HG03521 (cell line): ENCODE measurements around the gene LSM14A.
"Not testable (repeated sequence)": the region's sequence is repeated elsewhere in the genome, so short reads cannot be mapped to it uniquely, and the experiment has no call there.

Experiments used
- ATAC-seq: cut with Tn5 transposase; IDR thresholded peaks from one replicate; pipeline ENCODE4 v1.9.1; 2021; ENCODE audit warnings: mild to moderate bottlenecking, moderate library complexity; ENCODE audit not compliant: unreplicated experiment

Gene LSM14A

DNA sequence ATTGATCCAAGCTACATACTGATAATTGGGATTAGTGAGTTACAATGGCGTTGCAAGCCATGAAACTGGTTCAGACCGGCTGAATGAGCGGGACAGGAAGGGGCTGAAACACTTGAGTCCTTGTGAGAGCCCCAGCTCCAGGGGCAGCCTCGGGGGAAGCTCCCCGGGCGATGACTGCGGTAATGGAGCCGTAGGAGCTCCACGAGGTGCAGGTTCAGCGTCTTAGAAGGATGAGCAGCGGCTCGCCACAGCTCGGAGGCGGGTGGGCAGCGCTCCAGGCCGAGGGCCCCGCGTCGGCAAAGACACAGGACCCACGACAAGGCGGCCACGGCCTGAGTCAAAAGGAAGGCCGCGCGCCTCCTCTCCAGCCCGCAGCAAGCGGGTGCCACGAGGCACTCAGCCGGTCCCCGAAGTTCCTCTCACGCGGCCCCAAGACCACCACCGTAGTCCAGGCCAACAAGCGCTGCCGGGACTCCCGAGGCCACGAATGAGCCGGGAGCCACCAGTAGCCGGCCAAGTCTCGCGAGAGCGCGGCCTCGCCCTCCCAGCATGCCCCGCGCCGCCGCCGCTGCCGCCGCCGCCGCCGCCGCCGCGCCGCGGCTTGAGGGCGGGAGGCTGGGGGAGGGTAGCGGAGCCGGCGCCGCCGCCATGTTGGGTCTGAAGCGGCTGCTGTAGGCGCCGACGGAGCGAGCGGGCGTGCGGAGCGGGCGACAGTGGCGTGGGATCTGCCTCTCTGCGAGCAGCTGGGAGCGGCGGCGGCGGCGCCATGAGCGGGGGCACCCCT lies at the start of gene LSM14A:
TSS of gene LSM14A (plus strand) at position 628 of the 784 bp plus-strand sequence. CDS start at position 767, 139 bp downstream.
- ATAC-seq: peak; percentile 76

DNA sequence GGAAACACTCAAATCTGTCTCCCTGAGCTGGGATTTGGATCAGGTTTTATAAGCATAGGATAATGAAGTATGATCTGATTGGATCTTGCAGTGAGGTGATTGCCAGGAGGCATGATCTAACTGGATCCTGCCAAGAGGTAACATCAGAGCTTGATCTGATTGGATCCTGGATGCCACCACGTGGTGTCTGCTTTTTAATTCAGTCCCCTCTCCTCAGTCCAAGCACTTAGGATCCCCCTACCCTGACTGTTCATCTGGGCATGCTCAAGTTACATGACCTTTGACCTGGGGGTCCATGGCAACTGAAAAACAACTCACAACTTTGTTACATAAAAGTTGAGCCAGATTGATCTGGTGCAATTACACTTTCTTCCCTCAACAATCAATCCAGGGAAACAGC lies 47.5 kb upstream of the LSM14A start:
- ATAC-seq: no peak

- ATAC-seq: no peak
Observed at GRCh38 chr19:34126966-34127365, 45.3 kb upstream of the LSM14A start.

- ATAC-seq: no peak
Observed at GRCh38 chr19:34127684-34128189, 44.6 kb upstream of the LSM14A start.

- ATAC-seq: no peak
Observed at GRCh38 chr19:34128558-34129250, 43.6 kb upstream of the LSM14A start.

- no peak for ATAC-seq
Observed at GRCh38 chr19:34131100-34131499, 41.2 kb upstream of the LSM14A start.

DNA sequence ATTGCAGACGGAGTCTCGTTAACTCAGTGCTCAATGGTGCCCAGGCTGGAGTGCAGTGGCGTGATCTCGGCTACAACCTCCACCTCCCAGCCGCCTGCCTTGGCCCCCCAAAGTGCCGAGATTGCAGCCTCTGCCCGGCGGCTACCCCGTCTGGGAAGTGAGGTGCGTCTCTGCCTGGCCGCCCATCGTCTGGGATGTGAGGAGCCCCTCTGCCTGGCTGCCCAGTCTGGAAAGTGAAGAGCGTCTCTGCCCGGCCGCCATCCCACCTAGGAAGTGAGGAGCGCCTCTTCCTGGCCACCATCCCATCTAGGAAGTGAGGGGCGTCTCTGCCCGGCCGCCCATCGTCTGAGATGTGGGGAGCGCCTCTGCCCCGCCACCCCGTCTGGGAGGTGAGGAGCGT lies 40.2 kb upstream of the LSM14A start:
- not testable (repeated sequence) for ATAC-seq

DNA sequence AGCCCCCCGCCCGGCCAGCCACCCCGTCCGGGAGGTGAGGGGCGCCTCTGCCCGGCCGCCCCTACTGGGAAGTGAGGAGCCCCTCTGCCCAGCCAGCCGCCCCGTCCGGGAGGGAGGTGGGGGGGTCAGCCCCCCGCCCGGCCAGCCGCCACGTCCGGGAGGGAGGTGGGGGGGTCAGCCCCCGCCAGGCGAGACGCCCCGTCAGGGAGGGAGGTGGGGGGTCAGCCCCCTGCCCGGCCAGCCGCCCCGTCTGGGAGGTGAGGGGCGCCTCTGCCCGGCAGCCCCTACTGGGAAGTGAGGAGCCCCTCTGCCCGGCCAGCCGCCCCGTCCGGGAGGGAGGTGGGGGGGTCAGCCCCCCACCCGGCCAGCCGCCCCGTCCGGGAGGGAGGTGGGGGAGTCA lies 39.6 kb upstream of the LSM14A start:
- ATAC-seq: not testable (repeated sequence)

- peak; percentile 91 for ATAC-seq
Observed at GRCh38 chr19:34134190-34135053, 37.9 kb upstream of the LSM14A start.

- ATAC-seq: no peak
Observed at GRCh38 chr19:34135054-34135800, 37.1 kb upstream of the LSM14A start.

- ATAC-seq: no peak
Observed at GRCh38 chr19:34135821-34136611, 36.3 kb upstream of the LSM14A start.

GRCh38 chr19:34141025-34141424 lies 31.3 kb upstream of the LSM14A start:
- no peak for ATAC-seq

- no peak for ATAC-seq
Observed at GRCh38 chr19:34142440-34142839, 29.9 kb upstream of the LSM14A start.

DNA sequence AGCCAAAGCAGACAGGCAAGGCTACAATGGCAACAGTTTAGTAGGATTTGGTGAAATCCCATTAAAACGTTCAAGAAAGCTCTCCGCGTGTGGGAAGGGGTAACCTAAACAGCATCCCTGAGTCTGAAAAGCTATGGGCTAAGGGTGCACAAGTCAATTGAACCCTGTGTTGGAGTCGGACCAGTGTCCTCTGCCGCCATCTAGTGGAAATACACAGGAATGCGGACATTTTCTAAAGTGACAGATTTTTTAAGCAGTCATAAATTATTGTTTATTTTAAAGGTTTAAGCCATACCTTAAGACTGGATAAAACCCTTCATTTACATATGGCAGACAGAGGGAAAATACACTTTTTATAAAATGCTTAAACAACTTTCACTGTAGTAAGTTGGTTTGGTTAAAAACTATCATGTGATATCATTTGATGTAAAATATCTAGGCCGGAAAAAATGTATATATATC lies 26.5 kb upstream of the LSM14A start:
- no peak for ATAC-seq

DNA sequence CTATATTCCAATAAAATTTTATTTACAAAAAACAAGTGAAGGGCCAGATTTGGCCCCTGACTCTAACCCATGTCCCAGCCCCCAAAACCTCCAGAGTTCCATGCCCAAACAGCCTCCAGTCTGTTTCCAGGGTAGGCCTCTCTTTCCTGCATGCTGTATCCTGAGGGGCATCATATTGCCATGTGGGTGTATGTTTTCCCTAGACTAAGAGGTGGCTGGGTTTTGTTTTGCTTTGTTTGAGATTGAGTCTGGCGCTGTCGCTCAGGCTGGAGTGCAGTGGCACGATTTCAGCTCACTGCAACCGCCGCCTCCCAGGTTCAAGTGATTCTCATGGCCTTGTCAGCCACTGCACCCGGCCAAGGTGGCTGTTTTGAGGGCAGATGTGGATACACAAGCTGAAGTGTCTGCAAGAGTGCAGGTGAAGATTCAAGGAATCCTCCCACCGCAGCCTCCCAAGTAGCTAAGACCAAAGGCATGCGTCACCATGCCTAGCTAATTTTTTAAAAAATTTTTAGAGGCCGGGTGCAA lies 23.6 kb upstream of the LSM14A start:
- ATAC-seq: no peak

DNA sequence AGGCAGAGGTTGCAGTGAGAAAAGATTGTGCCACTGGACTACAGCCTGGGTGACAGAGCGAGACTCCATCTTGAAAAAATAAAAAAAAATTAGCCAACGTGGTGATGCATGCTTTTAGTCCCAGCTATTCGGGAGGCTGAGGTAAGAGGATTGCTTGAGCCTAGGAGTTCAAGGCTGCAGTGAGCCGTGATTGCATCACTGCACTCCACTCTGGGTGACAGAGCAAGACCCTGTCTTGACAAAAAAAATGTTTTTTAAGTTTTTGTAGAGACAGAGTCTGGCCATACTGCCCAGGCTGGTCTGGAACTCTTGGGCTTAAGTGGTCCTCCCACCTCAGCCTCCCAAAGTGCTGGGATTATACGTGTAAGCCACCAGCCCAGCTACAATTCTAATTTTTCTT lies 22.4 kb upstream of the LSM14A start:
- no peak for ATAC-seq

DNA sequence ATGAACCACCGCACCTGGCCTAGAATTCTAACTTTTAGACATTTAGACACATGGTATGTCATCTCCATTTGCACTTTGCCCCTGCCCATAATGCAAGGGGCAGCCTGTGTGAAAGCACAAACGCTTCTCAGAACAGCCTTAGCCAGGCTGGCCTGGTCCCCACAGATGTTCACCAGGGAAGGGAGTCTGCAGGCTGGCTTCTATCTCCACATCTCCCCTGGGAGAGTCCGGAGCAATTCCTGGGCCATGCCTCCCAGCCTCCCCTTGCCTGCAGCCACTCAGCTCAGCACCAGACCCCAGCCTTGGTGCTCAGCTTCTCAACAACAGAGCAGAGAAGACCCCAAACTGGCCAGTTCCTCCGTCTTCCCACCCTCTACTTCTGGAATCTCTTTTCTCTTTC lies 21.7 kb upstream of the LSM14A start:
- ATAC-seq: no peak

- ATAC-seq: no peak
Observed at GRCh38 chr19:34151439-34151838, 20.9 kb upstream of the LSM14A start.

GRCh38 chr19:34154401-34154800 lies 17.9 kb upstream of the LSM14A start:
- no peak for ATAC-seq
